IMR-90 (cell line): Measurements from ENCODE around the gene RRP1.

ENCODE experiments used
- CTCF ChIP-seq: conservative IDR thresholded peaks from 2 replicates; pipeline ENCODE4 v1.5.1; 2012; ENCODE audit warnings: mild to moderate bottlenecking, low read depth, low read length, improper control_type of control experiment
- FOS ChIP-seq: fragments of 150-350 bp; IDR thresholded peaks from 2 replicates; pipeline ENCODE4 v1.6.1; 2016; ENCODE audit warnings: low read depth, low read length
- MXI1 ChIP-seq: IDR thresholded peaks from 2 replicates; pipeline ENCODE4 v1.6.1; 2012; ENCODE audit warnings: low read depth, mild to moderate bottlenecking, low read length, moderate library complexity, borderline replicate concordance
- POLR2A ChIP-seq: IDR thresholded peaks from 2 replicates; pipeline ENCODE4 v1.6.1; 2012; ENCODE audit warnings: mild to moderate bottlenecking, low read depth, low read length
- RAD21 ChIP-seq: IDR thresholded peaks from 2 replicates; pipeline ENCODE4 v1.6.1; 2012; ENCODE audit warnings: low read length, improper control_type of control experiment
- RCOR1 ChIP-seq: IDR thresholded peaks from 2 replicates; pipeline ENCODE4 v1.6.1; 2012; ENCODE audit warnings: mild to moderate bottlenecking, low read length, improper control_type of control experiment; ENCODE audit not compliant: insufficient replicate concordance
- SMC3 ChIP-seq: fragments of 150-350 bp; IDR thresholded peaks from 2 replicates; pipeline ENCODE4 v1.6.1; 2016; ENCODE audit warnings: low read depth, mild to moderate bottlenecking, antibody characterized with exemption, low read length, moderate library complexity

- TF ChIP-seq RCOR1 = no peak
- no peak for TF ChIP-seq POLR2A
- no peak for TF ChIP-seq CTCF
- TF ChIP-seq MXI1 = no peak
- TF ChIP-seq FOS = peak; percentile 52; the same call in 1 of the 2 replicates
- TF ChIP-seq SMC3 = no peak
- no peak for TF ChIP-seq RAD21
These were observed 35.2 kb downstream of the RRP1 start for GRCh38 chr21:43824333-43825241.
